H1 (cell line): ENCODE measurements around the gene ZNF528.

ENCODE experiments used
- CTCF ChIP-seq, 3 experiments: IDR thresholded peaks; 1 replicate in 2 of 3; 2 replicates in 1 of 3; pipeline versions ENCODE4 v1.5.1 to v1.6.1; 2011; ENCODE audit warnings: low read length in 3 of 3, mild to moderate bottlenecking in 3 of 3, inconsistent platforms in 2 of 3, low read depth in 1 of 3, moderate library complexity in 1 of 3; ENCODE audit not compliant: insufficient read depth in 1 of 3; ENCODE audit errors: control extremely low read depth in 1 of 3
- HDAC2 ChIP-seq, 2 experiments: fragments of 300-600 bp in 1 of 2; sonication (generic) in 1 of 2; IDR thresholded peaks; 2 replicates each; pipeline ENCODE4 v1.6.1; 2011 to 2012; ENCODE audit warnings: low read depth in 2 of 2, low read length in 2 of 2, mild to moderate bottlenecking in 2 of 2, moderate library complexity in 2 of 2, borderline replicate concordance in 1 of 2, inconsistent platforms in 1 of 2
- JUN ChIP-seq: IDR thresholded peaks from 2 replicates; pipeline ENCODE4 v1.6.1; 2011; ENCODE audit warnings: low read depth, mild to moderate bottlenecking, improper control_type of control experiment, low read length
- POLR2AphosphoS5 ChIP-seq: IDR thresholded peaks from 2 replicates; pipeline ENCODE4 v1.6.1; 2011; ENCODE audit warnings: low read depth, low read length
- TCF12 ChIP-seq: IDR thresholded peaks from 2 replicates; pipeline ENCODE4 v1.6.1; 2011; ENCODE audit warnings: low read depth, mild to moderate bottlenecking, low read length

DNA sequence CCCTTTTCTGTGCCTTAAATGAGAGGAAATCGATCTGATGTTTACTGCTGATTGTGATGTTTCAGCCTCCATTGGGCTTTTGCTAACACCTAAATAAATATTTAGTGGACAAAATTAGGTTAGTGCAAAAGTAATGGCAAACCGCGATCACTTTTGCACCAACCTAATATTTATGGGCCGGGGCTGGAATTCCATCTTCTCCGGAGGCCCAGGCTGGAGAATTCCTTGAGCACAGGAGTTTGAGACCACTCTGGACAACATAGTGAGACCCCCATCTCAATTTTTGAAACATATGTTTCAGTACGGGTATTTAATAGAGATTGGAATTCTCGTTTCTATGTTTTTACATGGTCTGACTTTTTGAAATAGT lies 27.3 kb upstream of the ZNF528 start:
- TF ChIP-seq POLR2AphosphoS5 (no peak), TCF12 (no peak), JUN (no peak), CTCF (IDR thresholded peaks at IDR 0.05; ENCODE audit: control extremely low read depth in 1 of 3, insufficient read depth in 1 of 3, low read depth in 1 of 3, low read length in 3 of 3) (no peak), HDAC2 (IDR thresholded peaks at IDR 0.05; ENCODE audit: borderline replicate concordance in 1 of 2, low read depth in 2 of 2, low read length in 2 of 2) (no peak)
